Memory B cell (primary cell): Measurements from ENCODE around the gene OR9A2.

Source experiments
- ATAC-seq: fragments of 150-1000 bp; cut with Tn5 transposase; 2 replicates; pipeline ENCODE4 v1.10.0; 2021; ENCODE audit warnings: low read depth, mild to moderate bottlenecking, moderate library complexity
- DNase-seq, 2 donors: peaks; one replicate each; pipeline ENCODE4 v3.0.0; 2022; ENCODE audit warnings: low spot score in 2 of 2
- H3K27ac Mint-ChIP-seq: one replicate; pipeline ENCODE4 v1.8.0; 2022; ENCODE audit warnings: mild to moderate bottlenecking, moderate library complexity, mixed read lengths
- H3K27me3 Mint-ChIP-seq: one replicate; pipeline ENCODE4 v1.8.0; 2022; ENCODE audit warnings: mixed read lengths
- H3K36me3 Mint-ChIP-seq: one replicate; pipeline ENCODE4 v1.8.0; 2022; ENCODE audit warnings: mild to moderate bottlenecking, mixed read lengths
- H3K4me1 Mint-ChIP-seq: one replicate; pipeline ENCODE4 v1.8.0; 2022; ENCODE audit warnings: mixed read lengths
- H3K4me3 Mint-ChIP-seq: one replicate; pipeline ENCODE4 v1.8.0; 2022; ENCODE audit warnings: mild to moderate bottlenecking, moderate library complexity, mixed read lengths
- H3K9me3 Mint-ChIP-seq: one replicate; pipeline ENCODE4 v1.8.0; 2022; ENCODE audit warnings: mixed read lengths

The OR9A2 gene, protein sequence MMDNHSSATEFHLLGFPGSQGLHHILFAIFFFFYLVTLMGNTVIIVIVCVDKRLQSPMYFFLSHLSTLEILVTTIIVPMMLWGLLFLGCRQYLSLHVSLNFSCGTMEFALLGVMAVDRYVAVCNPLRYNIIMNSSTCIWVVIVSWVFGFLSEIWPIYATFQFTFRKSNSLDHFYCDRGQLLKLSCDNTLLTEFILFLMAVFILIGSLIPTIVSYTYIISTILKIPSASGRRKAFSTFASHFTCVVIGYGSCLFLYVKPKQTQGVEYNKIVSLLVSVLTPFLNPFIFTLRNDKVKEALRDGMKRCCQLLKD

DNA sequence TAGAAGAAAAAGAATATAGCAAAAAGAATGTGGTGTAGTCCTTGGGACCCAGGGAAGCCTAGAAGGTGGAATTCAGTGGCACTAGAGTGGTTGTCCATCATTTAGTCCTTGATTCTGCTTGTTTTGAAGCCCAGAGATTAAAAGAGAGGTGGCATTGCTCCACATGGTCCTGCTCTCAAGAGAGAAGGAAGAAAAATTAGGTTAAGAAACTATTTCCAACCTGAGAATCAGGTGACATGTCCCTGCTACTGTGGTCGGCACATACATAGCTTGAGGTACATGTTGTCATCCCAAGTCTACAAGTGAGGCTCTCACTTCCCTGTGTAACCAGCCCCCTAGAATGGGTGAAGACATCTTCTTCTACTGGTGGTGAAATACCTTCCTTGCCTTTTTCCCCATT is at the start of gene OR9A2:
OR9A2 (minus strand) TSS at position 101 of the 400 bp plus-strand sequence; CDS start at position 101, 0 bp downstream.
- peaks cover 3% of the 10 kb centered on the region for H3K4me1 Mint-ChIP-seq

DNA sequence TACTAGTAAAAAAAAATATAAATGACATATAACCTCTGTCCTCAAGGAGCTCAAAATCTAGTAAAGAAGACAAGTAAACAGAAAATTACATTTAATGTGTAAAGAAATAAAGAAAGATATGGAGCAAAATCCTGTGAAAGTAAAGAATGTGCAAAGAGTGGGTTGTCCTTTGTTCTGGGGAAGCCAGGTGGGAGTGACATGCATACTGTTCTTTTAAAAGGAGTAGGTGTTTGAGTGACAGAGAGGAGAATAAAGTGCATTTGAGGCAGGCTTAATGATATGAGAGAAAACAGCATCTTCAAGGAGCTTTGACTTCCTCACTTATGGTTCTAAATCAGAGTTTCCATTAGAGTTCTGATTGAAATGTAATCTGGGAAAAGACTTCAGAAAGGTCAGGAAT is 47.2 kb upstream of the OR9A2 start:
- ATAC-seq (no peak), DNase-seq (no peak)
- no peak overlapping the region for H3K4me3 Mint-ChIP-seq
- H3K27ac Mint-ChIP-seq, result no peak overlapping the region
- peaks cover 7% of the 10 kb centered on the region for H3K27me3 Mint-ChIP-seq
- H3K9me3 Mint-ChIP-seq, result peaks cover 4% of the 10 kb centered on the region
- H3K4me1 Mint-ChIP-seq, result peaks cover 10% of the 10 kb centered on the region
- H3K36me3 Mint-ChIP-seq, result peaks cover 6% of the 10 kb centered on the region

More for the DNA sequence above, at the start of gene OR9A2:
- DNase-seq, result no peak
- Mint-ChIP-seq H3K27ac (no peak within 1 kb of the TSS), H3K36me3 (no peaks in the 10 kb centered on the region), H3K9me3 (no peaks in the 10 kb centered on the region), H3K4me3 (no peak within 1 kb of the TSS), H3K27me3 (peaks cover 3% of the 10 kb centered on the region)
- ATAC-seq, result no peak

DNA sequence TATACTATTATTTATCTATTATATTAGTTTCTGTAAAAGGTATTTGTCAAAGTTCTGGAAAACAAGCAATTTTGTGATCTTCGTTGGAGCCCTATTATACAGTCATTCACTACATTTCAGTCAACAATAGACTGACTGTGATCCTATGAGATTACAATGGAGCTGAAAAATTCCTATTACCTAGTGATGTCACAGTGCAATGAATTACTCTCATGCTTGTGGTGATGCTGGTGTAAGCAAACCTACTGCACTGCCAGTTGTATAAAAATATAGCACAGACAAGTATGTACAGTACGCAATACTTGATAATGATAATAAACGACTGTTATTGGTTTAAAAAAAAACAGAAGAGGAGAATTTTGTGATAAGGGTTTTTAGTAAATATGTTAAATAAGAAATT is 46.6 kb upstream of the OR9A2 start:
- H3K4me1 Mint-ChIP-seq, result peaks cover 14% of the 10 kb centered on the region
- H3K27me3 Mint-ChIP-seq, result peaks cover 7% of the 10 kb centered on the region
- H3K36me3 Mint-ChIP-seq, result peaks cover 2% of the 10 kb centered on the region
- H3K9me3 Mint-ChIP-seq, result peaks cover 2% of the 10 kb centered on the region
- H3K27ac Mint-ChIP-seq, result no peak overlapping the region
- DNase-seq (no peak), ATAC-seq (no peak)
- H3K4me3 Mint-ChIP-seq, result no peak overlapping the region

DNA sequence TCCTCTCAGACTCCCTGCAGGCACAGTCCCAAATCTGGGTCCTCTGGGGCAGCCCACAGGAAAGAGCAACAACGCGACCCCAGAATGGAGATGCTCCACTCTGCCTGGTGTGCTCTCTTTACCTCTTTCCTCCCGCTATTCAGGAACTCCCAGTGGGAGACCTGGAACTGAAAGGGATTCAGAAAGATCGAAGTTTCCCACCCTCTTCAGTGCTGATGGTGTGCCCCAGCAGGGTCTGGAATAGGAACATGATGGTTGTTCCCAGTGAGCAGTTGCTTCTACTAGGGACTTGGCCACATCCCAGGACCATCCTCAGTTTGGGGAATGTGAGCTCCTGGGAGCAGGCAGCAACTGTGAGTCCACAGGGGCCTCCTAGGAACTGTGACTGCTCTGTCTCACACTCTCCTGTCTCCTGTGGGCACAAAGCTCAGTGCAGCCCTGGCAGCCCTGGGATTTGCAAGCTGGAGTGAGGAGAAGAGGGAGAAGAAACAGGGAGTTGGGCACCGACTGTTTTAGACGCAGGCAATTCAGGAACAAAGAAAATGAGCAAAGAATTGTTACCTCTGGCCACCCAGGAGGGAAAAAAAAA is 43.1 kb upstream of the OR9A2 start:
- no peak for ATAC-seq
- Mint-ChIP-seq H3K27ac (no peak overlapping the region), H3K27me3 (peaks cover 7% of the 10 kb centered on the region), H3K4me1 (peaks cover 8% of the 10 kb centered on the region), H3K36me3 (peaks cover 2% of the 10 kb centered on the region), H3K9me3 (peaks cover 2% of the 10 kb centered on the region), H3K4me3 (no peak overlapping the region)
- DNase-seq, result no peak

DNA sequence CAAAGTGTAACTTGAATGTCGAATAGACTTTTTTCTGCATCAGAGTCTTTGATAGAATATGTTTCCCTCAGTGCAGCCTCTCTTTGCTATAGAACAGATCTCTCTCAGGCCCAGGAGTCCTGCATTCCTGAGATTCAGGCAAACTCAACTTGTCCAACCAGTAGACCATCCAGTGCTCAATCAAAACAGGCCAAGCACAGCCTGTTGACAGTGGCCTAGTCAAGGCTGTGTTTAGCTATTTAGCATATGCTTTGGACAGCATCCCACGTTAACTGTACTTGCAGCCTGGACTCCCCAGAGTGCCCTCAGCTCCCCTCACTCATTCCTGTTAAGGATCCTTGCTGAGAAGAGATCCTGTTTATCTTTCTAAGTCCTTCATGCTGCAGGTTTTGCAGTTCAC is 41.5 kb upstream of the OR9A2 start:
- H3K27me3 Mint-ChIP-seq, result peaks cover 7% of the 10 kb centered on the region
- H3K9me3 Mint-ChIP-seq, result peaks cover 4% of the 10 kb centered on the region
- peaks cover 2% of the 10 kb centered on the region for H3K36me3 Mint-ChIP-seq
- no peak overlapping the region for H3K27ac Mint-ChIP-seq
- ATAC-seq (no peak), DNase-seq (no peak)
- H3K4me1 Mint-ChIP-seq, result peaks cover 6% of the 10 kb centered on the region
- no peak overlapping the region for H3K4me3 Mint-ChIP-seq

DNA sequence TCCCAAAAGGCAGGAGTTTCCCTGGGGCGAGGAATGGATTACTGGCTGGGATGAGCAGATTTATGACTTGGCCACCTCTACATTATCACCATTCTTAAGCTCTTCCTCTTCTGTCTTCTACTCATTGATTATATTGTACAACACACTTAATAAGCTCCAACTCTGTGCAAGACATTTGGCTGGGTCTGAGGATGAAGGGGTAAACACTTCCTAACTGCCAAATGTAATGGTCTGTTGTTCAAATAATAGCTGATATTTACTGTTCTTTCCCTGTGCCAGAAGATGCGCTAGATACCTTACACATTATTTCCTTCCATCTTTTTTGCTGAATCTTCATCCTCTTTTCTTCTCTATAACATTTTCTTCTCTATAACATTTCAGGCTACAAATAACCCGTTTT is 36.8 kb upstream of the OR9A2 start:
- DNase-seq, result no peak
- no peak overlapping the region for H3K27ac Mint-ChIP-seq
- peaks cover 2% of the 10 kb centered on the region for H3K36me3 Mint-ChIP-seq

DNA sequence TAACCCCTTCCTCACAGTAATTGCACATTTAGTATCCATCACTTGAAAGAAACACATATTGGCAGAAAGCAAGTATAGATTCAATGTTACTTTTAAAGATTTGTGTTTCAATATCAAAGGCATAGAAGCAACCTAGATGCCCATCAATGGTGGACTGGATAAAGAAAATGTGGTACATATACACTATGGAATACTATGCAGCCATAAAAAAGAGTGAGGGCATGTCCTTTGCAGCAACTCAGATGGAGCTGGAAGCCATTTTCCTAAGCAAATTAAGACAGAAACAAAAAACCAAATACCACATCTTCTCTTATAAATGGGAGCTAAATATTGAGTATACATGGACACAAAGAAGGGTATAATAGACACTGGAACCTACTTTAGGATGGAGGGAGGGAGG is 28.8 kb upstream of the OR9A2 start:
- H3K4me3 Mint-ChIP-seq, result no peak overlapping the region
- ATAC-seq (no peak), DNase-seq (no peak)
- H3K4me1 Mint-ChIP-seq, result peaks cover 7% of the 10 kb centered on the region
- H3K9me3 Mint-ChIP-seq, result no peaks in the 10 kb centered on the region
- no peaks in the 10 kb centered on the region for H3K36me3 Mint-ChIP-seq
- no peak overlapping the region for H3K27ac Mint-ChIP-seq
- H3K27me3 Mint-ChIP-seq, result no peaks in the 10 kb centered on the region

More for the DNA sequence above, 36.8 kb upstream of the OR9A2 start:
- ATAC-seq, result no peak
- no peak overlapping the region for H3K4me3 Mint-ChIP-seq
- no peaks in the 10 kb centered on the region for H3K27me3 Mint-ChIP-seq
- H3K4me1 Mint-ChIP-seq, result peaks cover 10% of the 10 kb centered on the region
- peaks cover 6% of the 10 kb centered on the region for H3K9me3 Mint-ChIP-seq

DNA sequence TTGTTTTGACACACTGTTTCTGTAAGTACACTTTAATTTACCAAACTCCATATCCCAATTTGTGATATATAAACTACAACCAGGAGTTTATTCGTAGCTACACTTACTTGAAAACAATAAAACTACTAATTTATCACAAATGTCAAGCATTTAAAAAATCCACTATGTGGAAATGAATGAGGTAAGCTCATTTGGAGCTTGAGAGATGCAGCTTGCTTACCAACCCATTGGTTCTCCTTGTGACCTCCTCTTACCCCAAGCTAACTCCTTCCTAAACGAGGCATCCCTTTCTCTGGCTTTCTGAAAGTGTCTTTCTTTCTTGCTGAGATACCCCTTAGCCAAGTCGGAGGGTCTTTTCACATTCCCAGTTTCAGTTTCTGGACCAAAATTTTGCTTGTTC is 27.7 kb upstream of the OR9A2 start:
- Mint-ChIP-seq H3K27me3 (no peaks in the 10 kb centered on the region), H3K27ac (no peak overlapping the region), H3K36me3 (no peaks in the 10 kb centered on the region), H3K9me3 (no peaks in the 10 kb centered on the region), H3K4me1 (peaks cover 11% of the 10 kb centered on the region), H3K4me3 (no peak overlapping the region)
- DNase-seq (no peak), ATAC-seq (no peak)

DNA sequence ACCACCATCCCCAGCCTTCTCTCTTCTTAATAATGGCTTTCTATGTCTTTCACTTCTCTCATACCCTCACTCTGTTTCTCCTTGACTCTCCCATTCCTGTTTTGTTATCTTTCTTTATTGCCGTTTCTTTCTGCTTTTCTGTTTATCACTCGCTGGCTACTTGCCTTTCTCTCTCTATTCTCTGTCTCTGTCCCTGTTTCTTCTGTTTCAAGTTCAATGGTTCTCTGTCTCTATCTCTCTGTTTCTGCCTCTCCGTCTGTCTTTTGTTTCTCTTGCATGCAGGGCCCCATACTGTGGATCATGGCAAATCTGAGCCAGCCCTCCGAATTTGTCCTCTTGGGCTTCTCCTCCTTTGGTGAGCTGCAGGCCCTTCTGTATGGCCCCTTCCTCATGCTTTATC is 25.1 kb upstream of the OR9A2 start, which contains the start of gene OR6V1:
OR6V1 (plus strand) TSS at position 301 of the 400 bp plus-strand sequence; CDS start at position 301, 0 bp downstream.
- Mint-ChIP-seq H3K4me1 (peaks cover 23% of the 10 kb centered on the region), H3K27me3 (no peaks in the 10 kb centered on the region), H3K36me3 (no peaks in the 10 kb centered on the region), H3K9me3 (no peaks in the 10 kb centered on the region), H3K27ac (no peak within 1 kb of the TSS), H3K4me3 (no peak within 1 kb of the TSS)
- no peak for DNase-seq
- ATAC-seq, result no peak

DNA sequence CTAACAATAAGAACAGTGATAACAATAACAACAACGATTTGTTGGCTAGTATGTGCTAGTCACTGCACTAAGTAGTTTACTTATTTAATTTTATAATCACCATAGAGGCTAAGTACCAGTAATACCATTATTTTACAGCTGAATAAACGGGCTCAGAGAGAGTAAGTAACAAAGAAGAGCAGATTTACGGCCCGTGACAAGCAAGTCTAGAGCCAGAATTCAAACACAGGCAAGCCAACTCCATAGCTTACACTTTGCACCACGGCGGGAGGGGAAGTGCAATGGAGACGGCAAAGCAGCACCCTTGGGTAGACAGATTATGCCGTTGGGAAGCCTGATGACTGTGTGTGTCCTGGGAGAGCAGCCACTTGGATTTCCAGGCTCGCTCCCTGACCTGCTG is 24.0 kb upstream of the OR9A2 start:
- H3K27me3 Mint-ChIP-seq, result no peaks in the 10 kb centered on the region
- no peak overlapping the region for H3K4me3 Mint-ChIP-seq
- H3K36me3 Mint-ChIP-seq, result no peaks in the 10 kb centered on the region
- no peaks in the 10 kb centered on the region for H3K9me3 Mint-ChIP-seq
- H3K27ac Mint-ChIP-seq, result no peak overlapping the region
- ATAC-seq (no peak), DNase-seq (no peak)
- peaks cover 31% of the 10 kb centered on the region for H3K4me1 Mint-ChIP-seq

DNA sequence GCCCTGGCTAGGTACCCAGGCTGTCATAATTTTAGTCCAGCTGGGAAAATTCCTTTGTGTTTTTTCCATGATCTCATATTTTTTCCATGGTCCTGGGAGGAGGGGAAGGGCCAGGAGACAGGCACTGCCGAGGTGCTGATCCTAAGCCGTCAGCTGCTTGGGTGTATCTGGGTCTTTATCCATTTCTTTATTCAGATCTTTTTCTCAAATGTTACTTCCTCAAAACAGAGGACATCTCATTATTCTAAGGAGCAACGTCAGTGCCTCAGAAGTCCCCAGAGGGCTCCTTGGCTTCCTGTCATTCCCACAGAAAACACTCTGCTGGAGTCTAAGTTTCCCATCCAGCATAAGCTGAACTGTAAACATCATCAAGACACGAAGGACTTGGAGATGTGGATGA is 22.4 kb upstream of the OR9A2 start:
- Mint-ChIP-seq H3K9me3 (no peaks in the 10 kb centered on the region), H3K36me3 (no peaks in the 10 kb centered on the region), H3K4me3 (no peak overlapping the region), H3K4me1 (peaks cover 34% of the 10 kb centered on the region), H3K27me3 (no peaks in the 10 kb centered on the region), H3K27ac (no peak overlapping the region)
- ATAC-seq, result peak; percentile 45
- DNase-seq, result no peak

DNA sequence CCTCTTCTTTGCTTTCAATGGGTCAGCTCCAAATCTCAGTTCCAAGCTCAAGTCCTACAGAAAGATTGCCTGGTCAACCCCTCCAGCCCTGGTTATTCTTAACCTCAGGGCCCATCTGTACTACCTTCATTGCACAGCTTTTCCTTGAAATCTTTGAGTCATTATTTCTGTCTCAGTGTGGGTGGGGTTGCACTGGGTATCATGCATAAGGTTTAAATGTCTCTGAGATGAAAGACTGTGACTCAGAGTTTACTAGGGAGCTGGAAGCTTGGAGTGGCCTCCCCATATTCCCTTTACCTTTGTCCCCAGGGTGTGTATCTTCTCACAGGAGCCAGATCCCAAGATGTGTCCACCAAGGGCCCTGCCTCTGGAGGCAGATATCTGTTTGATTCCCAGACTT is 21.9 kb upstream of the OR9A2 start:
- H3K9me3 Mint-ChIP-seq, result no peaks in the 10 kb centered on the region
- no peak overlapping the region for H3K4me3 Mint-ChIP-seq
- ATAC-seq (no peak), DNase-seq (no peak)
- peaks cover 34% of the 10 kb centered on the region for H3K4me1 Mint-ChIP-seq
- H3K36me3 Mint-ChIP-seq, result no peaks in the 10 kb centered on the region
- no peak overlapping the region for H3K27ac Mint-ChIP-seq
- H3K27me3 Mint-ChIP-seq, result no peaks in the 10 kb centered on the region

DNA sequence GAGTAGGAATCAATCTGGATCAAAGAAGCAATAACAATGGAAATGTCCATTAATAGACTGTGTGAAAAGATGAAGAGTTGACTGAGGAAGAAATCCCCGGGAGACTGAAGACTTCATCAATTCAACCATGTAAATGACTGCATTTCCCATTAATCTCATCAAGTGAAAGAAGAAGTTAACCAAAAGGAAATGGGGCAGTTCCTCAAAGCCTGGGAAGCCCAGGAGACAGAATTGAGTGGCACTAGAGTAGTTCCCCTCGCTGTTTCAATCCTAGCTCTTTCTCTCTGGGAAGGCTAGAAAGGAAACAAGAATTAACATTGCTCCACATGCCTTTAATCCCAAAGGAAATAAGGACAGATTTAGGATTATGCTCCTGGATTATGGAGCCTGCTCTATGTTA is 20.4 kb upstream of the OR9A2 start:
- H3K27ac Mint-ChIP-seq, result no peak overlapping the region
- no peak overlapping the region for H3K4me3 Mint-ChIP-seq
- no peaks in the 10 kb centered on the region for H3K36me3 Mint-ChIP-seq
- no peaks in the 10 kb centered on the region for H3K9me3 Mint-ChIP-seq
- DNase-seq, result no peak
- peaks cover 35% of the 10 kb centered on the region for H3K4me1 Mint-ChIP-seq
- no peaks in the 10 kb centered on the region for H3K27me3 Mint-ChIP-seq
- ATAC-seq, result no peak

DNA sequence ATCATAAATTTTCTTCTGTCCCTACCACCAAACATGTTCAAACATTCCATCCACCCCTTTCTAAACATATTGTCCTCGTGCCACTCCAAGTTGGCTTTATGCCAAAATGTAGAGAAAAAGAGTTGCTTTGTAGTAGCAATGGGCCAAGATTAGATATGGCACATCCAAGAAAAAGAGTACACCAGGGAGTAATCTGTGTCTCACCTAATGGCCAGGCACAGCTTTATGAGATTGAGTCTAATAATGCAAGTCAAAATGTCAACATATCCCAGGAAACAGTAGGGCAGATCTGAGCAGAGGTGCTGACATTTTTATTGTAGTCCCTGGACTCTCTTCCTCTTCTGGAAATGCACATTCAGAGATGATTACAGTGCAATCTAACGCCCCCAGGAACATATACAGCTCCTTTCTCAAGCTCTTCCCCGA is 19.5 kb upstream of the OR9A2 start:
- no peak overlapping the region for H3K27ac Mint-ChIP-seq
- H3K4me1 Mint-ChIP-seq, result peaks cover 32% of the 10 kb centered on the region
- ATAC-seq (no peak), DNase-seq (no peak)
- no peaks in the 10 kb centered on the region for H3K36me3 Mint-ChIP-seq
- H3K4me3 Mint-ChIP-seq, result no peak overlapping the region
- no peaks in the 10 kb centered on the region for H3K27me3 Mint-ChIP-seq
- H3K9me3 Mint-ChIP-seq, result no peaks in the 10 kb centered on the region

DNA sequence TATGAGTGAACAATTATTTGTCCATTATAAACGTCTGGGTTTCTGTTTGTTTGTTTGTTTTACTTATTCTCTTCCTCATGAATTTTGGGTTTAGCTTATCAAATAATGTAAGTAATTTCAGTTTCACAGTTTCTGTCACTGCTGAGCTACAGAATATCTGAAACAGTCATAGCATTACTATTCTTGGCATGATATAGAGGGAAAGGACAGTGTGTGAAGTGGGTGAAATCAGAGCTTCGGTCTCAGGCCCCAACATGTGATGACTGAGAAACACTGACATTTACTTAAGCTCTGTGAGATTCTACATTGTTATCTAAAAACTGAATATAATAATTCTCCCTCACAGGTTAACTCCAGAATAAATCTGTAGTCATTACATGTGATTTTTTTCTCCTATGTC is 16.5 kb upstream of the OR9A2 start:
- ATAC-seq (no peak), DNase-seq (no peak)
- H3K36me3 Mint-ChIP-seq, result no peaks in the 10 kb centered on the region
- no peak overlapping the region for H3K4me3 Mint-ChIP-seq
- no peaks in the 10 kb centered on the region for H3K9me3 Mint-ChIP-seq
- no peak overlapping the region for H3K27ac Mint-ChIP-seq
- no peaks in the 10 kb centered on the region for H3K27me3 Mint-ChIP-seq
- peaks cover 29% of the 10 kb centered on the region for H3K4me1 Mint-ChIP-seq
